HUES48 (cell line): ENCODE measurements around the gene TCF12.

Source experiments
- H3K27ac ChIP-seq: one replicate; pipeline ENCODE4 v1.7.0; 2013; ENCODE audit warnings: low read depth, low read length, inconsistent platforms
- H3K27me3 ChIP-seq: 2 replicates; pipeline ENCODE4 v1.6.1; 2013; ENCODE audit warnings: mild to moderate bottlenecking, low read length; ENCODE audit not compliant: control insufficient read depth, insufficient read depth
- H3K36me3 ChIP-seq: 2 replicates; pipeline ENCODE4 v1.6.1; 2013; ENCODE audit warnings: low read length; ENCODE audit not compliant: control insufficient read depth, insufficient read depth
- H3K4me1 ChIP-seq: 2 replicates; pipeline ENCODE4 v1.6.1; 2013; ENCODE audit warnings: mild to moderate bottlenecking, low read length; ENCODE audit not compliant: control insufficient read depth, insufficient read depth
- H3K4me3 ChIP-seq: 2 replicates; pipeline ENCODE4 v1.5.1; 2013; ENCODE audit warnings: mild to moderate bottlenecking, low read depth, low read length
- H3K9ac ChIP-seq: 2 replicates; pipeline ENCODE4 v1.6.1; 2013; ENCODE audit warnings: mild to moderate bottlenecking, low read depth, low read length, moderate library complexity
- H3K9me3 ChIP-seq: 2 replicates; pipeline ENCODE4 v1.6.1; 2013; ENCODE audit warnings: low read length; ENCODE audit not compliant: control insufficient read depth, insufficient read depth

The TCF12 gene

DNA sequence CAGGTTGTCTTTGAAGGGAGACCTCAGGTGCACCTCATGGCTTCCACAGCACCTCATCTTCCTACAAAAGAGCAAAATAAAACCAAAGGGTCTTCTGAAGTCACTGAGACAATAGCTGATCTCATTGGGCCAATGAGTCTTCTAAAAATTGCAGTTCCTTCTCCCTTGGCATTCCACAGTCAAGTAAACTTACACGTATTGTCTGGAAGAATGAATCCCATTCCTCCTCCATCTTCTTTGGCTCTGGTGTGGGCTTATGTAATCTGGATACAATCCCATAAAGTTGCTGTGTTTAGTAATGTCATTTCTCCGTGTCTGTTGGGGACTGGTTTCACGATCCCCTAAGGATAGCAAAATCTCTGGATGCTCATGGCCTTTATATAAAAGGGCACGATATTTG lies 372.4 kb downstream of the TCF12 start:
- peaks cover 12% of the 10 kb centered on the region for H3K4me1 ChIP-seq
- no peak overlapping the region for H3K4me3 ChIP-seq
- H3K27me3 ChIP-seq = no peaks in the 10 kb centered on the region
- H3K27ac ChIP-seq = no peak overlapping the region
- no peak overlapping the region for H3K9ac ChIP-seq
- H3K36me3 ChIP-seq = peaks cover 20% of the 10 kb centered on the region
- no peaks in the 10 kb centered on the region for H3K9me3 ChIP-seq

DNA sequence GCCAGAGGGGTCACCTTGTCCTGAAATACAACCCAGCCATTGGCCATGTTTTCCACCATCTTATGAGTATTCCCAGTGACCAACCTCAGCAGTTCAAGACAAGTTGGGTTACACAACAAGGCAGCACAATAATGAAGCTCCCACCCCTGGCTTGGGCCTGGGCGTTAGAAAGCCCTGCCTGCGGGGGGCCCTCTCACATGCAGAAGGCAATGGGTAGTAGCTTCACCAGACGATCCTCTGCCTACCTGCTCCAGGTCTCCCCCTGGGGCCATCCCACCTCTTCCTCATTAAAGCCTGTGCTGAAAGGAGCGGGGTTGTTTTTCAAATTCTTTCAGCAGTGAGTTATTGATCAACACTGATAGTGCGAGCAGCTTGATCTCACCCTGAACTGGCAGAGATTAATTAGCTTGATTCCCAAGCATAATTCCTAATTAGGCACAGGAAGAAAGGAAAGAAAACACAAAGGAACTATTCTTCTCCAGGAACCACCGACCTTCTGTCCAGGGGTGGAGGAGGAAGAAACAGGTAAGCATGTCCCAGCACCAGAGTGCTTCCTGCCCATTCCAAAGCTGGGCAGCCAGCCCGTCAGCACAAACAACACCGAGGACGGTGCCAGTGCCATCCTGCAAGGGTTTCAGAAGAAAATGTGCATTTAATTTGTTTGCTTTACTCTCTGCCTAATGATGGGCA lies 378.2 kb downstream of the TCF12 start:
- H3K4me3 ChIP-seq = no peak overlapping the region
- H3K27me3 ChIP-seq = no peaks in the 10 kb centered on the region
- H3K27ac ChIP-seq = no peak overlapping the region
- no peak overlapping the region for H3K9ac ChIP-seq
- 0 out of 2 replicates have a peak, but pooled peaks cover 5% of the 10 kb centered on the region for H3K4me1 ChIP-seq
- no peaks in the 10 kb centered on the region for H3K36me3 ChIP-seq
- H3K9me3 ChIP-seq = no peaks in the 10 kb centered on the region

DNA sequence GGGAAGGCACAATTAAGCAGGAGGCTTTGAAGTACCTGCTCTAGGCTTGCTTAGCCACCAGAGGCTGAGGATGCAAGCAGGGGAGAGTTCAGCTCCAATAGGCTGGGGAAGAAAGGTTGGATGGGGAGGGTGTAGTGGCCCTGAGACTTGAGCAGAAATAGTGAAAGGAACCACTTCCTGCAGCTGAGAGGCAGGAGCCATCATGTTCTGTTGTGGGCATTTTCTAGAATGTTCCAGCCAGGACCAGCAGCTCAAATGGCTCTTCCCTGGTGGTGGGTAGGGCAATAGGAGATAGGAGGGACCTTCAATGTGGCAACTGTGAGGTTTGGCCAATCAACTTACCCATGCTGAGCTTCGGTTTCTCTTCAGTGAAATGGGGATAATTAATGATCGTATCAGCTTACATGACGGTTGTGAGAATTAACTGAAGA lies 378.7 kb downstream of the TCF12 start:
- no peaks in the 10 kb centered on the region for H3K9me3 ChIP-seq
- no peaks in the 10 kb centered on the region for H3K36me3 ChIP-seq
- no peaks in the 10 kb centered on the region for H3K27me3 ChIP-seq
- H3K4me1 ChIP-seq = 0 out of 2 replicates have a peak, but pooled peaks cover 5% of the 10 kb centered on the region
- H3K9ac ChIP-seq = no peak overlapping the region
- no peak overlapping the region for H3K27ac ChIP-seq
- H3K4me3 ChIP-seq = no peak overlapping the region

DNA sequence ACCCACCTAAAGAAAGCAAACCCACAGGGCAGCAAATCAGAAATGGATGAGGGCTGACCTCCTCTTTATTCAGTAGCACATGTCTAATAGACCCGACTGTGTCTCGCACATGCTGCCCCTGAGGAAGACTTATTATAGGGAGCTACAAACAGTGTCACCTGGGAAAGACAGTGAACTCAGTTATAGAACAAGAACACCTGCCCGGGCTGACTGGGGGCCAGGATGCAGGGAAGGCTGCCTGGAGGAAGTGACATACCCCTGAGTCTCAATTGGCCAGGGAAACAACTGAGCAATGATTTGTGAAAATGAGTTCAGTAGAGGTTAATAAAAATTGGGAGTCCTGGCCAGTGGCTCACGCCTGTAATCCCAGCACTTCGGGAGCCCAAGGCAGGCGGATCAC lies 379.2 kb downstream of the TCF12 start:
- Histone ChIP-seq H3K9me3 (no peaks in the 10 kb centered on the region), H3K36me3 (no peaks in the 10 kb centered on the region), H3K9ac (no peak overlapping the region), H3K27me3 (no peaks in the 10 kb centered on the region), H3K27ac (no peak overlapping the region), H3K4me1 (peaks cover 6% of the 10 kb centered on the region), H3K4me3 (no peak overlapping the region)

DNA sequence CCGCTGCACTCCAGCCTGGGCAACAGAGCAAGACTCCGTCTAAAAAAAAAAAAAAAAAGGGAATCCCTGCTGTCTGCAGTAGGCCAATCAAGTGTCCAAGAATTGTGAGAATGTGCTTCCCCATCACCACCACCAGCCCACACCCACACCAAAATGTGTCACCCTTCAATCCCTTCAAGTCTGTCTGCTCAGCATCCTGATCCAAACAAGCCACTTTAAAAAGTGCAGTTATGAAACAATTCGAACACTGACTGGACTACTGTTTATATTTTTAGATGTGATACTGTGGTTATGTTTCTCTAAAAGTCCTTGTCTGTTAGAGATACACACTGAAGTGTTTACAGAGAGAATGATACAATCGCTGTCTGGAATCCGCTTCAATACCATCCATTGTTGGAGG lies 379.8 kb downstream of the TCF12 start:
- Histone ChIP-seq H3K4me1 (peaks cover 12% of the 10 kb centered on the region), H3K4me3 (no peak overlapping the region), H3K36me3 (no peaks in the 10 kb centered on the region), H3K27me3 (no peaks in the 10 kb centered on the region), H3K9ac (no peak overlapping the region), H3K9me3 (no peaks in the 10 kb centered on the region), H3K27ac (no peak overlapping the region)

DNA sequence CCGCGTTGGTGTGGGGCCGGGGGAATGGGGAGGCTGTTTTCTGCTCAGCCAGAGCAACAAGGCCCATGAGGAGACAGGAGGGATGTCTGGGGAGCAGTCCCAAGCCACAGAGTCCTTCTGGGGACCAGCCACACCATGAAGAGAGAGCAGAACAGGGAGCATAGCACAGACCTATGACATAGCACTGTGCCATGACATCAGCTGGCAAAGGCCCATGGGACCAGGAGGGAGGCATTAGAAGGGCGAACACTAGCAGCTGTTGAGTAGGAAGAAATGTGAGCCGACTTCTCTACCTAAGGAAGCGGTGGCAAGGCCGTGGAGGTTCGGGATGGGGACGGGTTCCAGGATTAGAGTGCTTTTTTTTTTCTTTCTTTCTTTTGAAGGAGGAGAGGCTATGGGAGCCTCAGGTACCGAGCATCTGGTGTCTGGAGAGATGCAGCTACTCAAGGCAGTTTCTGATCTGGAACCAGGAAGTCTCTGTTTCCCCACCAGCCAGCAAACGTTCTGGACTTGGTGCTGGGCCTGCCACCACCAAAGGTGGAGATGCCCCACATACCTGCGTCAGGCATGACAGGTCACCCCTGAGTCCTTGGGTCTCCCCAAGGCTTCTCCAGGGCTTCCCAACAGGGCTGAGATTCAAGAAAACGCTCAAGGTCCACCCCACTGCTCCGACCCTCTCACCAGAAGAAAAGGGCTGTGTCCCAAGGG lies 380.6 kb downstream of the TCF12 start:
- no peaks in the 10 kb centered on the region for H3K9me3 ChIP-seq
- H3K36me3 ChIP-seq = no peaks in the 10 kb centered on the region
- H3K4me3 ChIP-seq = no peak overlapping the region
- H3K4me1 ChIP-seq = peaks cover 13% of the 10 kb centered on the region
- no peak overlapping the region for H3K9ac ChIP-seq
- no peak overlapping the region for H3K27ac ChIP-seq
- no peaks in the 10 kb centered on the region for H3K27me3 ChIP-seq

DNA sequence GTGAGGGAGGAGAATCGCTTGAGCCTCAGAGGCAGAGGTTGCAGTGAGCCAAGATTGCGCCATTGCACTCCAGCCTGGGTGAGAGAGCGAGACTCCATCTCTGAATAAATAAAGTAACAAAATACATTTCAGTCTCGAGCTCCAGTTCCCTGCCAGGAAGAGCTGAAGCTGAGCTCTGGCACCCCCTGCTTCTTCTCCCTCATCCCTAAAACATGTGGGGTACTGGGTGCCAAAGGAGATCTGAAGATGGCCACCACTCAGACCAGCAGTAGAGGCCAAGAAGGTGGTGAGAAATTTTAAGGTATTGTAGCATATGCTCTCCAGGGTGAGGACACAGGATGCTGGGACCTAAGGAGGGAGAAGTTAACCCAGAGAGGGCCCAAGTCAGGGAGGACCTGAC lies 382.9 kb downstream of the TCF12 start:
- Histone ChIP-seq H3K4me1 (peaks cover 10% of the 10 kb centered on the region), H3K27ac (no peak overlapping the region), H3K27me3 (no peaks in the 10 kb centered on the region), H3K9ac (no peak overlapping the region), H3K36me3 (no peaks in the 10 kb centered on the region), H3K4me3 (no peak overlapping the region), H3K9me3 (no peaks in the 10 kb centered on the region)

DNA sequence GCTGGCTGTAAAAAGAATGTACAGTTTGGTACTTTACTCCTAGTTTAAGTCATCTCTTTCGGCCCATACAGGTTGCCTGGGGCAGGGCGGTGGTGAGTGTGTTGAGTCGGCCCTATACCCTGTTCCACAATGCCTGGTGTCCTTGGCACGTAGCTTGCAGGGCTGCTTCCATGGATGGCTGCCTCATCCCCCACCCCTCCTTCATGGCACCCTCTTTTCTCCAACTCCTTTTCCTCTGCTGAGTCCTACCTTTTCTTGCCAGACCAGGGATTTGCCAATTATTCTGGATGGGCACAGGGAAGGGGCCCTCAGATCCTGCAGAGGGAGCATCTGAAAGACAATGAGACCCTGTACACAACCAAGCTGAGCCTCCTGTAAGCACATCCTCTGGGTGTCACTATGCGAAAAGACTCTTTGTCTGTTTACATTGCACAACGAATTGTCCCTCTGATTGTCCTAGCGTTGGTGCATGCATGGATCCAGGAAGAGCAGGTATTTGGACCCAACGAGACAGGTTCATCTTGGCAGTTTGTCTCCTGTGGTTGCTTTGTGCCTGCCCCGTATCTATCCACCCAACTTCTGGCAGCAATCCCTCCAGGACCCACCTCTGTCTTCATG lies 384.3 kb downstream of the TCF12 start:
- no peak overlapping the region for H3K9ac ChIP-seq
- H3K4me3 ChIP-seq = no peak overlapping the region
- H3K9me3 ChIP-seq = no peaks in the 10 kb centered on the region
- no peaks in the 10 kb centered on the region for H3K36me3 ChIP-seq
- peaks cover 8% of the 10 kb centered on the region for H3K4me1 ChIP-seq
- no peak overlapping the region for H3K27ac ChIP-seq
- no peaks in the 10 kb centered on the region for H3K27me3 ChIP-seq

DNA sequence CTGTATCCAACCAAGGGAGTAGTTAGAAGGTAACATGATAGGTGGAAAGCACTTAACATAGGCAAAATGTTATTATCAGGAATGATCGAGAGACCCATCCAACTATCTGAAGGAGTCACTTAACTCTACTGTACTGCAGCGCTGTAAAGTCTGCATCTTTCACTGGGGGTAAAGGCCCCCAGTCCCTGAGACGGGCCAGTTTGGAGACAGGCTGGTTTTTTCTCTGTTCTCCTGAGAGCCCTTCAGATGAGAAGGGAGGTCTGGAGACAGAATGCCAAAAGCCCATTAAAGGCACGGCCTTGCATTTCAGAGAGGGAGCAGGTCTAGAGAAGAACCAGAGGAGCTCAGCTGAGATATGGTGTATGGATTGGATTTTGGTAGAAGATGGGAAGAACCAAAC lies 386.6 kb downstream of the TCF12 start:
- H3K36me3 ChIP-seq = no peaks in the 10 kb centered on the region
- no peaks in the 10 kb centered on the region for H3K9me3 ChIP-seq
- H3K9ac ChIP-seq = no peak overlapping the region
- H3K27me3 ChIP-seq = no peaks in the 10 kb centered on the region
- no peak overlapping the region for H3K4me3 ChIP-seq
- H3K4me1 ChIP-seq = peaks cover 8% of the 10 kb centered on the region
- H3K27ac ChIP-seq = no peak overlapping the region

DNA sequence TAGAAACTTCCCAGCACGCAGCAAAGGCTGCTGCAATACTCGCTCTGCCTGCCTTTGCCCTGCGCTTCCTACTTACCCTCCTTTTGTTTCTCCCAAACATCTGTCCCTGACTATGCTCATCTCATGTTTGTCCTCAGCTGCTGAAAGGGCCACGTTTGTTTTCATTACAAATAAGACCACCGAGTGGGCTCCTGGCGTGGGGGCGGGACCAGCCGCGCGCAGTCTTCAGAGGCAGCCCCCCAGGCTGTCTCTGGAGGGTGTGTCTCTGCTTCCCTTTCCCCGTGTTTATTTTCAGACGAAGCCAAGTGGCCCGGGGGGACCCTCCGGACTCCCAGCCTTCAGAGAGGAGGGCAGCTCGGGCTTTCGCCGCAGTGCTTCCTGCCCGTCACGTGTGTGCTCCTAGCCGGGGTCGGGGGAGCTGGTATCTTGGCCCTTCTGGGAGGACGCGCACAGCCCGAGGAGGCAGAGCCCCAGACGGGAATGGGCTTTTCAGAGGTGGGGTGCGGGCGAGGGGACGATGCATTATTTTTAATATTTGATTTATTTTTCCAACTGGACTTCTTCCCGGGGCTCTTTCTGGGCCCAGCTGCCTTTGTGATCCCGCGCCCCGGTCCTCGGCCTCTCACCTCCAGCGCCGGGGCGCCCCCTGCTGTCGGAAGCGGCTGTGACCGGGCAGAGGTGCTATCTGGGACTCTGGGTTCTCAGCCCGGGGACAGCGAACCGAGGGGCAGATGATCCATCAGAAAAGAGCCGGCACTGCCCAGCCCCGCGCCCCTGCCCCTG lies 387.9 kb downstream of the TCF12 start:
- Histone ChIP-seq H3K9ac (peak overlapping the region; percentile 81), H3K4me3 (peak overlapping the region; percentile 64), H3K36me3 (no peaks in the 10 kb centered on the region), H3K27ac (peak overlapping the region; percentile 80), H3K4me1 (peaks cover 8% of the 10 kb centered on the region), H3K27me3 (no peaks in the 10 kb centered on the region), H3K9me3 (no peaks in the 10 kb centered on the region)
